Bronchial epithelial cell (primary cell): ENCODE data around the gene SYCP2. TPM values are rescaled to one million over a fixed set of nuclear protein-coding genes. Genes with fewer than 3 reads are reported as not detected.

Source experiments
- DNase-seq: peaks from one replicate; pipeline ENCODE4 v3.0.0-alpha.2; 2010; ENCODE audit warnings: low read depth
- FAIRE-seq: peaks from 2 replicates; lab custom pipeline; 2011; peaks lifted over from hg19 to GRCh38; lab: Jason Lieb, UNC
- H3K27me3 ChIP-seq: 2 replicates; pipeline ENCODE4 v1.5.1; 2011; ENCODE audit warnings: low read length; ENCODE audit not compliant: control insufficient read depth, insufficient read depth
- H3K36me3 ChIP-seq: 2 replicates; pipeline ENCODE4 v1.5.1; 2011; ENCODE audit warnings: low read length; ENCODE audit not compliant: control insufficient read depth, insufficient read depth
- H3K4me3 ChIP-seq: 2 replicates; pipeline ENCODE4 v1.5.1; 2011; ENCODE audit warnings: mild to moderate bottlenecking, low read depth, low read length, control low read depth
- CTCF ChIP-seq: IDR thresholded peaks from 2 replicates; pipeline ENCODE4 v1.5.1; 2011; ENCODE audit warnings: mild to moderate bottlenecking, moderate library complexity, low read length, control low read depth, inconsistent platforms; ENCODE audit not compliant: insufficient read depth, severe bottlenecking
- total RNA-seq: library from RNA; depleted of rRNA; stranded (reverse); fragments of >200 nt; gene quantifications from 2 replicates; pipeline ENCODE4 v1.2.1, GENCODE V29; 2014

The SYCP2 gene
- total RNA-seq, 1 donor from 2014 or later, result 0.26 TPM

- TF ChIP-seq CTCF, result no peak
- peak; percentile 88 for FAIRE-seq
These were observed 38.8 kb upstream of the SYCP2 start for GRCh38 chr20:59972037-59972801.

GRCh38 chr20:59971428-59971827 lies 38.0 kb upstream of the SYCP2 start:
- no peak for TF ChIP-seq CTCF
- Histone ChIP-seq H3K4me3 (no peak overlapping the region), H3K36me3 (no peaks in the 10 kb centered on the region), H3K27me3 (no peaks in the 10 kb centered on the region)
- DNase-seq, result peak; percentile 73
- FAIRE-seq, result no peak

More at GRCh38 chr20:59972037-59972801, 38.8 kb upstream of the SYCP2 start:
- peak; percentile 100 for DNase-seq
- H3K27me3 ChIP-seq, result no peaks in the 10 kb centered on the region
- no peak overlapping the region for H3K4me3 ChIP-seq
- no peaks in the 10 kb centered on the region for H3K36me3 ChIP-seq

- no peak for DNase-seq
- Histone ChIP-seq H3K4me3 (no peak overlapping the region), H3K27me3 (no peaks in the 10 kb centered on the region), H3K36me3 (no peaks in the 10 kb centered on the region)
- FAIRE-seq, result no peak
- no peak for TF ChIP-seq CTCF
These were observed 33.0 kb upstream of the SYCP2 start for GRCh38 chr20:59966428-59966827.

GRCh38 chr20:59962155-59962554 lies 28.7 kb upstream of the SYCP2 start:
- Histone ChIP-seq H3K4me3 (no peak overlapping the region), H3K36me3 (no peaks in the 10 kb centered on the region), H3K27me3 (no peaks in the 10 kb centered on the region)
- FAIRE-seq, result no peak
- no peak for DNase-seq
- TF ChIP-seq CTCF, result no peak

GRCh38 chr20:59961423-59961822 lies 28.0 kb upstream of the SYCP2 start:
- TF ChIP-seq CTCF, result no peak
- Histone ChIP-seq H3K27me3 (no peaks in the 10 kb centered on the region), H3K36me3 (no peaks in the 10 kb centered on the region), H3K4me3 (no peak overlapping the region)
- DNase-seq (peak; percentile 67), FAIRE-seq (peak; percentile 93)
